GM21360 (cell line): ENCODE data around the gene GPR42.
"Not testable (repeated sequence)": the region's sequence is repeated elsewhere in the genome, so short reads cannot be mapped to it uniquely, and the experiment has no call there.

Experiments used
- ATAC-seq: cut with Tn5 transposase; IDR thresholded peaks from one replicate; pipeline ENCODE4 v1.9.1; 2021; ENCODE audit warnings: mild to moderate bottlenecking, moderate library complexity; ENCODE audit not compliant: unreplicated experiment

Gene GPR42

DNA sequence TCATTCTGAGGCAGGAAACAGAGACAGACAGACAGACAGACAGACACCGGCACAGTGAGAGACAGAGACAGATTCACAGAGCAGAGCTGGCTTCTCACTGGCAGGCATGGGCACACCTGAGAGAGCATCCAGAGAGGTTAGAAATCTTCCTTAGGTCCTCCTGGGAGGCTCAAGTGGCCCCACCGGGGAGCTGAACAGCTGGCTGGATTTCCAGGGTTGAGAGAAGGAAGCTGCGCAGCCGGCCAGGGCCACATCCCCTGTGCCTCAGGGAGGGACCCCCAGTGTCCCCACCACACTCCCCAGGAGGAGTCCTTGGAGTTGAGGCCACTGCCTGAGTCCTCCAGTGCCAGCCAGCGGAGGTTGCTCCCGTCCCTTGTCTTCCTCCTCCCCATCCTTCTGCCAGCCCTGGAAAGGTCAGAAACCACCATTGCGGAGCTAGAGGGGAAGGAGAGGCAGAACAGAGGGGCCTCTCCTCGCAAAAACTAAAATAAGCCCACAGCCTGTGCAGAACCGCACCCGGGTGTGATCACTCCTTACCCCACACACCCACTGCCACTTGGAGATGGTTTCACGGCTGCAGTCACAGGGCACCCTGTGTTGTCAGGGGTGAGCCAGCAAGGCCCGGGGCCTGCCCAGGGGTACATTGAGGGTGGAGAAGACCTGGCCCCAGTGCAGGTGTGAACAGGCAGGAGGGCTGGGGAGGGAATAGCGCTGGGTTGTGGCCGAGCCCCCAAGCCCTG, 8.4 kb upstream of the GPR42 start:
- ATAC-seq = no peak

DNA sequence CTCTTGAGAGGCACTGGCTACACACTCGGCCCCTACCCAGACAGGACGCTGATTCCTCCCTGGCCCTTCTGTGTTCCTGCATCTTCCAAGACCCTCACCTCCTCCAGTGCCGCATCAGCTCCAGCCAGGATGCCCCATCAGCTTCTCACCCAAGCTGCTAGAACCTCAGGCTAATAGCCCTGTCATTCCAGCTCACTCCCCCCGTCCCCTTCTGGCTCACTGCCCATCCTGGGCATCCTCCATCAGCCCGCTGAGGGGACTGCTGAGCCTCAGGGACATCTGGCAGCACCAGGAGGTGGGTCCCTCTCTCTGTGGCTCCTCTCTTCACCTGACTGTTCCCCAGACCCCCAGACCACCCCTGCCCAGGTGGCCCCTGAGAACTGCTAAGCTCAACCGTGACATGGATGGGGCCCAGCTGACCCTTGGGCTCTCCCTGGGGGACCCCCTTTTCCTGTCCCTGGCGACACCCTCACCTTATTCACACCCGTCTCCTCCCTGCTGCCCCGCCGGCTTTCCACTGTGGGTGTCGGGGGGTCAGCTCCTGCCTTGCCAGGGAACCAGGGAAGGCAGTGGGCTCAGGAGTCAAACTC, 7.8 kb upstream of the GPR42 start:
- ATAC-seq = no peak

DNA sequence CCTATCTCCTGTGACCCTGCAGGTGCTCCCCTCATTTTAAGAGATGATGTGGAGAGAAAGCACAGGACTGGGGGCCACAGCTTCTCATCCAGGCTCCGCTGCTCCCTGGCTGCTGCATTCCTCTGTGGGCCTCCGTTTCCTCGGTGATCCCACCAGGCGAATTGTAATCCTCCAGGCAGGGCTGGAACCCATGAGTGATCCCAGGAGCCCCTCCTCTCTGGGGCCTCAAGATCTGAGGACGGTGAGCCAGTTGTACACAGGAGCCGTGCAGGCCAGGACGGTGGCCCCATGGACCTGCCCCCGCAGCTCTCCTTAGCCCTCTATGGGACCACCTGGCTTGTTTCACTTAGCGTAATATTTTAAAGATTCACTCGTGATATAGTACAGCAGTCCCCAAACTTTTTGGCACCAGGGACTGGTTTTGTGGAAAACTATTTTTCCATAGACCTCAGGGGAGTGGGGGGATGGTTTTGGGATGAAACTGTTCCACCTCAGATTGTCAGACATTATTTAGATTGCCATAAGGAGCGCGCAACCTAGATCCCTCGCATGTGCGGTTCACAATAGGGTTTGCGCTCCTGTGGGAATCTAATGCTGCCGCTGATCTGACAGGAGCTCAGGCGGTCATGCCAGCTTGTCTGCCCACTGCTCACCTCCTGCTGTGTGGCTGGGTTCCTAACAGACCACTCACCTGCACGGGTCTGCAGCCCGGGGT, 7.0 kb upstream of the GPR42 start:
- ATAC-seq = no peak

DNA sequence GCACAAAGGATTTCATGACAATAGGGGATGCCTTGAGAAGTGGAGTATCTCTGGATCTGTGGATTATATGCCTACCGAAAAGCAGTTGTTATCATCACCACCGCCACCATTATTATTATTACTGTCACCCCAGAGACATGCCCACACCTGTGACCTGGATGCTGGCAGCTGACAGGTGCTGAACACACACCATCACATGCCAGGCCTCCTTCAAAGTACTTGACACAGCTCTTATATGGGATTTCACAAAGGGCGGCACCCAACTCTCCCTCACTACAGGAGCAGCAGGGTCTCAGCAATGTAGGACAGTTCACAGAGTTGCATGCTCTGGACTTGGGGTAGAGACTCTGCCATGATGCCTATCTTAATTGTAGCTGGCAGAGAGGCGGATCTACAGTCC, 5.6 kb upstream of the GPR42 start:
- ATAC-seq = no peak

DNA sequence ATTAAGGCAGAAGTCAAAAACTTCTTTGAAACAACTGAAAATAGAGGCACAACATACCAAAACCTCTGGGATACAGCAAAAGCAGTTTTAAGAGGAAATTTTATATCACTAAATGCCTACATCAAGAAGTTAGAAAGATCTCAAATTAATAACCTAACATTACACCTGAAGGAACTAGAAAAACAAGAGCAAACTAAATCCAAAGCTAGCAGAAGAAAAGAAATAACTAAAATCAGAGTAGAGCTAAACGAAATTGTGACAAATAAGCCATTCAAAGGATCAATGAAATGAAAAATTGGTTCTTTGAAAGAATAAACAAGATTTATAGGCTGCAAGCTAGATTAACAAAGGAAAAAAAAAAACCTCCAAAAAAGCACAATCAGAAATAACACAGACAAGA, 2.5 kb upstream of the GPR42 start:
- ATAC-seq = no peak

DNA sequence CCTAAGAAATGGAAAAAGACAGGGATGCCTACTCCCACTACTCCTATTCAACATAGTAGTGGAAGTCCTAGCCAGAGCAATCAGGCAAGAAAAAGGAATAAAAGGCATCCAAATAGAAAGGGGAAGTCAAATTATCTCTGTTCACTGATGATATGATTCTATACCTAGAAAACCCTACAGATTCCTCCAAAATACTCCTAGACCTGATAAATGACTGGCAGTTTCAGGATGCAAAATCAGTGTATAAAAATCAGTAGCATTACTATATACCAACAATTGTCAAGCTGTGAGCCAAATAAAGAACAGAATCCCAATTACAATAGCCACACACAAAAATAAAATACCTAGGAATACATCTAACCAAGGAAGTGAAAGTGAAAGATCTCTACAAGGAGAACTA, 1.3 kb upstream of the GPR42 start:
- no peak for ATAC-seq

DNA sequence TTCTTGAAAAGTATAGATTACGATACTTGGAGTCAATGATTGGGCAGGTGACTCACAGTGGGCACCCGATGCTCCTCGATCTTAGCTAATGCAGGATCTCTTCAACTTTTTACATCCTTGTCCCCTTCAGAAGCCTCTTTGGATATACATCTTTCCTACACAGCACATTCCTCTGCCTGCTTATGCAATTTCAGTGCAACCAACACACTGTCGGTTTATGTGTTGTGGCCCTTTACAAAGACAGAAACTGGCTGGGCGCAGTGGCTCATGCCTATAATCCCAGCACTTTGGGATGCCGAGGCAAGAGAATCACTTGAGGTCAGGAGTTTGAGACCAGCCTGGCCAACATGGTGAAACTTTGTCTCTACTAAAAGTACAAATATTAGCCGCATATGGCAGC, 2.6 kb downstream of the GPR42 start:
- no peak for ATAC-seq

DNA sequence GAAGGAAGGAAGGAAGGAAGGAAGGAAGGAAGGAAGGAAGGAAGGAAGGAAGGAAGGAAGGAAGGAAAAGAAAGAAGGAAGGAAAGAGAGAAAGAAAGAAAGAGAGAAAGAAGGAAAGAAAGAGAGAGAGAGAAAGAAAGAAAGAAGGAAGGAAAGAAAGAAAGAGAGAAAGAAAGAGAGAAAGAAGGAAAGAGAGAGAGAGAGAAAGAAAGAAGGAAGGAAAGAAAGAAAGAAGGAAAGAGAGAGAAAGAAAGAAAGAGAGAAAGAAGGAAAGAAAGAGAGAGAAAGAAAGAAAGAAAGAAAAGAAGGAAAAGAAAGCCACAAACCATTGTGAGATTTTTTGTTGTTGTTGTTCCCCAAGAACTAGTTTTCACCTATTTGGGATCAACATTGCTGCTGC, 3.2 kb downstream of the GPR42 start:
- ATAC-seq = not testable (repeated sequence)

DNA sequence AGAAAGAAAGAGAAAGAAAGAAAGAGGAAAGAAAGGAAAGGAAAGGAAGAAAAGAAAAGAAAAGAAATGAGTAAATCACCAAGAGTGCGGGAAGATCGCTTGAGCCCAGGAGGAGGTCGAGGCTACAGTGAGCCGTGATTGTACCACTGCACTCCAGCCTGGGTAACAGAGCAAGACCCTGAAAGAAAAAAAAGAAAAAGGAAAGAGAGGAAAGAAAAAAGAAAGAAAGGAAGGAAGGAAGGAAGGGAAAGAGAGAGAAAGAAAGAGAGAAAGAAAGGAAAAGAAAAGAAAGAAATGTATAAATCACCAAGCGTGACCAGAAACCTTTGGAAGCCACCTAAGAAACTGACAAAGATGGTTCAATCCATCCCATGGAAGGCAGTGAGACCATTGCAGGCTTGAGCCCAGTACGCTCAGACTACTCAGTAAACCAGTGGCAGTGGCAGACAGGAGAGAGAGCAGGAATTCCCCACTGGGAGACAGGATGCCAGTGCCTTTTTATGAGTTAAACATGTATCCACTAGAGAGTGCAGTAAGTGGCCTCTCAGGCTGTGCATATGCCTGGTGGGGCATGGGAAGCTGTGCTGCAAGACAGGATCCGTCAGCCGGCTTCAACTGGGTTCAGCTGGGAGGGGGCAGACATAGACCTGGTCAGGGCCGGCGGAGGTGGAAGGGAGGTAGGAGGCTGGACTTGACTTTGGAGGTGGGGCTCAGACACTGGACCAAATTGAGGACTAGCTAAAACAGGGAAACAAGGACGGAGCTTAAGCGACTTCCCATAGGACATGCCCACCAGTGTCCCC, 4.8 kb downstream of the GPR42 start:
- no peak for ATAC-seq

DNA sequence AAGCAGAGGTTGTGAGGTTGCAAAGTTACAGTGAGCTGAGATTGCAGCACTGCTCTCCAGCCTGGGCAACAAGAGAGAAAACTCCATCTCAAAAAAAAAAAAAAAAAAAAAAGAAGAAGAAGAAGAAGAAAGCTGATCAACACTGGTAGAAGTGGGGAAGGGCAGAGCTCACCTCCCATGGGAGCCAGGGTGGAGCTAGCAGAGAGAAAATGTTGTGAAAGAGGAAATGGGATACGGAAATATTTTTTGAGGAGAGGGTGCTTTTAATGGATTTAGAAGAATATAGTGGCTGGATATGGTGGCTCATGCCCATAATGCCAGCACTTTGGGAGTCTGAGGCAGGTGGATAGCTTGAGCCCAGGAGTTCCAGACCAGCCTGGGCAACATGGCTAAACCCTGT, 6.8 kb downstream of the GPR42 start:
- ATAC-seq = no peak

DNA sequence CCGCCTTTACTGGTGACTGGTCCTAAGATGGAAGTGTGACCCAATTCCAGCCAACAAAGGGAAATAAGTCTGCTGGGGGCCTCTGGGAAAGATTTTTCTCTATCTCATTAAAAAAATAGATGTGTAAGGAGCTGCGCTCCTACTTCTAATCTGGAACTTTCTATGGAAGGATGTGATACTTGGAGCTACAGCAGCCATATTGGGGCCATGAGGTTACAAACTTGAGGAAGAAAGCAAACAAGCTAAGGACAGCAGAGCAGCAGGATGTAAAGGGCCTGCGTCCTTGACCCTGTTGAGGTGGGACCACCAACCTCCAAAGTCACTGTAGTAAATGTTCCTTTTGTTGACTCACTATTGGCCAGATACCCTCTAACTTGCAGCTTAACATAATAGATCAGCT, 7.5 kb downstream of the GPR42 start:
- ATAC-seq = no peak

DNA sequence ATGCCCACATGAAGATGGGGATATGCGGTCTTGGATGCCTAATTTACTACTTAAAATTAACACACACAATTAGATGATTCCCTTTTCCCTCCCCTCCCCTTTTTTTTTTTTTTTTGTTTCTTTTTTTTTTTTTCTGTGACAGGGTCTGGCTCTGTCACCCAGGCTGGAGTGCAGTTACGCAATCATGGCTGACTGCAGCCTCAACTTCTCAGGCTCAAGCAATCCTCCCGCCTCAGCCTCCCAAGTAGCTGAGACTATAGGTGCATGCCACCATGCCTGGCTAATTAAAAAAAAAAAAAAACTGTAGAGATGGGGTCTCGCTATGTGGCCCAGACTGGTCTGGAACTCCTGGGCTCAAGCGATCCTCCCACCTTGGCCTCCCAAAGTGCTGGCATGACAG, 8.7 kb downstream of the GPR42 start:
- not testable (repeated sequence) for ATAC-seq

DNA sequence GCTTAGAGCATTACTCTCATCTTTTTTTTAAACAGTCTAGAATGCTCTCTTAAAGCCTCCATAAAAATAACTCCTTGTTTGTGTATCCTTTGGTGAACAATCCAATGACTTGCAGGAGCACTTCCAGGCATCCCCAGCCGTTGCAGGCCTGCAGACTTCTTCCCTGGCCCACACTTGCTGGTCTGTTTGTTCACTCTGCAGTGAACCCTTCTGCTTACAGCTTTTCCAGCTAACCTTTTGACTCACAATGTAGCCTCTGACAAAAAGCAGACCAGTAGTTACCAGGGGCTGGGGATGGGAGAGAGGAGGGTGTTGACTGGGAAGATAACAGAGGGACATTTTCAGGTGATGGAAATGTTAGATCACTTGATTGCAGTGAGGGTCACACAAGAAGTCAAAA, 9.1 kb downstream of the GPR42 start:
- no peak for ATAC-seq

DNA sequence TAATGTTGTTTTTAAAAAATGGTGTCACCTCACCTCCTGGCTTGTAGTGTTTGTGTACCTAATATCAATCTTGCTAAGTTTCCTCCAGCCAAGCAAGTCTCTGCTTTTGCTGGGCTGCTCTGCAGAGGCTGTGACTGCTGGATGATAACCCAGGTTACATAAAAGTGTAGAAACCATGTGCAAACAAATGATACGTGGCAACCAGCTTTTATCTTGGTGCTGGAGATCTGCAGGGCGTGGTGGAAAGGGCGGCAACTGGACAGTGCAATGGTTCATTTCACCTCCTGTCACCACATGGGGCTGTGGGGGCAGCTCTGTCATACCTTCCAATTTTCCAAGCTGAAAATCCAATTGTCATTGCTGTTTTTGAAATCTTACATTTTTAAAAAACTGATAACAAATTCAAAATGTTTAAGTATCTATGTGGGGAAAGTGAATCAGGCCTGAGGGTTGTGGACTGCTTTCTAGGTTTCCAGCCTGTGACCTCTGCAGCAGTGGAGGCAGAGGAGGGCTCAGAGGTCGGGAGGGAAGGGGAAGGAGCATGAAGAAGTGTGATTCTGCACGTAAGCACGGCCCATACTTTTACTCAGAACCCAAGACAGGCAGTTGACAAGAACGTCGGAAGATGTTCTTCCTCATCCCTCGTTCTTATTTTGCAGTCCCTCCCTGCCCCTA, 9.7 kb downstream of the GPR42 start:
- ATAC-seq = no peak

DNA sequence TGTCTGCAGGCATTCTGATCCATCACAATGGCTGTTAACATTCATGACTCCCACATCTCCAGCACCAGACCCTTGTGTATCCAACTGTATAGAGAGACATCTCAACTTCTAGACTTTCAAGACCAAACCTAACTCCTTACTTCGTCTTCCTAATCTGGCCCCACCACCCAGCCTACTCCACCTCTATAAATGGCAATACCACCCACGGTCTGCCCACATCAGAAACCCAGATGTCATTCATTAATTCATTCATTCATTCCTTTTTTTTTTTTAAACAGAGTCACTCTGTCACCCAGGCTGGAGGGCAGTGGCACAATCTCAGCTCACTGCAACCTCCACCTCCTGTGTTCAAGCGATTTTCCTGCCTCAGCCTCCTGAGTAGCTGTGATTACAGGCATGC, 10.4 kb downstream of the GPR42 start:
- no peak for ATAC-seq

DNA sequence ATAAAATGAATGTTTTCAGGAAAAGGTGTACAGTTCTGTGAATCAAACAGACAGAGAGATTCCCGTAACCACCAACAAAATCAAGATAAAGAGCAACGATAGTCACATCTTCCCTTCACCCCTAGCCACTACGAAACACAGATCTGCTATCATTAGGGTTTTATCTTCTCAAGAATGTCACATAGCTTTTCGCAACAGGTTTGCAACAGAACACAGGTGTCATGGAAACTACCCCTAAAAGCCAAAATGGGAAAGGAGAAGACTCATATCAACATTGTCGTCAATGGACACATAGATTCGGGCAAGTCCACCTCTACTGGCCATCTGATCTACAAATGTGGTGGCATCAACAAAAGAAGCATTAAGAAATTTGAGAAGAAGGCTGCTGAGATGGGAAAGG, 11.1 kb downstream of the GPR42 start:
- ATAC-seq = no peak

DNA sequence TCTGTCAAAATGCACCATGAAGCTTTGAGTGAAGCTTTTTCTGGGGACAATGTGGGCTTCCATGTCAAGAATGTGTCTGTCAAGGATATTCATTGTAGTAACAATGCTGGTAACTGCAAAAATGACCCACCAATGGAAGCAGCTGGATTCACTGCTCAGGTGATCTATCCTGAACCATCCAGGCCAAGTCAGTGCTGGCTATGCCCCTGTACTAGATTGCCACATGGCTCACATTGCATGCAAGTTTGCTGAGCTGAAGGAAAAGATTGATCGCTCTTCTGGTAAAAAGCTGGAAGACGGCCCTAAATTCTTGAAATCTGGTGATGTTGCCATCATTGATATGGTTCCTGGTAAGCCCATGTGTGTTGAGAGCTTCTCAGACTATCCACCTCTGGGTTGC, 12.7 kb downstream of the GPR42 start:
- ATAC-seq = no peak

DNA sequence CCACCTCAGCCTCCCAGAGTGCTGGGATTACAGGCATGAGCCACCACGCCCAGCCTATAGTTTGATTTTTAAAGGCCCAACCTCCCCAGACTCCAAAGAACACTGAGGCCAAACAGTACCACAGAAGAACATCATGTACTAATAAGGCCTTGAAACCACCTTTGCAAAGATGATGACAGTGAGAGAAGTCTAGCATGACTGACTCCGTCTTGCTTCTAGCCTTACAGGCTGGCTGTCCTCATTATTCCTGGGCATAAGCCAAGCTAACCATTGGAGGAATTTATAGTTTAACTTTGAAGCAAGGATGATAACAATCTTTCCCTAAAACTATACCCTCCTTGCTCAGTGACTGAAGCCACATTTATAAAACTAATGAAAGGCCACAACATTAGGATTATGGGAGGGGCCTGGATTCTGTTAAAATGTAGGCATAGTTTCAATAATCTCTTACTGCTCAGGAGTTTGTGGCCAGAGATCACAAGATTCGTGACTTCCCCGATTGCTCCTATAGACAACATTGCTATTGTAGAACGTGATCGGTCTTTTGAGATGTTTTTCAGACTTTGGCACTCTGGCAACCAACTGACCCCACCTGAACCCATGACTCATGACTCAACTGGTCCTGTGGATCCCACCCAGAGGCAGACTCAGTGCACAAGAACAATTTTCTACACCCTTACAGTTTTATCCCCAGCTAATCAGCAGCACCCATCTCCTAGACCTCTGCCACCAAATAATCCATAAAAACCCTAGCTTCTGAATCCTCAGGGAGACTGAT, 17.6 kb downstream of the GPR42 start:
- ATAC-seq = no peak

DNA sequence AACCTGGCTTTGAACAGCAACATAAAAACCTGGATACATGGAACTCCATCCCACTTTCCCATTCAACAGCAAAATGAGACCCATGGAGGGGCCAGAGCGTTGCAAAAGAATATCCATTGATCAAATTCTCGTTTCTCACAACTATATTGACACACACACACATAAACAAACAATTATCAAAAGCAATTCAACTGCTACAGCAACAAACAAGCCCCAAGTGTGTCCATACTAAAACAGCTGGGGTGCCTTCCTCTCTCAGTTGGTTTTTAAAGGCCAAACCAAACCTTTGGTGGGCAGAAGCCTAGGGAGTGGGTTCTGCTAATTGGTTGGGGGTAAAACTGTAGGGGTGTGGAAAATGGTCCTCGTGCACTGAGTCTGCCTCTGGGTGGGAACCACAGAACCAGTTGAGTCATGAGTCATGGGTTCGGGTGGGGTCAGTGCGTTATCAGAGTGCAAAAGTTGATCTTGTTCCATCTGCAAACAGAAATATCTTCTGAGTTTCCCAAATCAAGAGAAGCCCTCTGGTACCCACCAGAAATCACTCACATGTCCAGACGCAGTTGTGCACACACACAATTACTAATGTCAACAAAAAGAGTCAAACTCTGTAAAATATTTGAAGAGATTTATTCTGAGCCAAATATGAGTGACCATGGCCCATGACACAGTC, 18.5 kb downstream of the GPR42 start:
- ATAC-seq = no peak
